Transverse colon (tissue), 4 donors: ENCODE data around the gene NWD2. TPM values are rescaled to one million over a fixed set of nuclear protein-coding genes. Genes with fewer than 3 reads are reported as not detected.

Experiments
- DNase-seq: peaks from one replicate; pipeline ENCODE4 v3.0.0-alpha.2; 2019
- H3K27ac ChIP-seq, 4 donors: fragments of 200-600 bp; sonication (generic); 2 replicates each; pipeline ENCODE4 v1.5.1; 2016 to 2018; ENCODE audit warnings: inconsistent platforms in 4 of 4
- H3K27me3 ChIP-seq: fragments of 200-600 bp; sonication (generic); 2 replicates; pipeline ENCODE4 v1.5.1; 2017; ENCODE audit warnings: inconsistent platforms
- H3K36me3 ChIP-seq, 4 donors: fragments of 200-600 bp; sonication (generic); 2 replicates each; pipeline ENCODE4 v1.5.1; 2017 to 2019; ENCODE audit warnings: inconsistent platforms in 4 of 4
- H3K4me1 ChIP-seq, 4 donors: fragments of 200-600 bp; sonication (generic); 2 replicates each; pipeline ENCODE4 v1.5.1; 2017 to 2020; ENCODE audit warnings: inconsistent platforms in 4 of 4
- H3K4me3 ChIP-seq, 4 donors: fragments of 200-600 bp; sonication (generic); 1 replicate in 1 of 4; 2 replicates in 3 of 4; pipeline versions ENCODE4 v1.5.1 to v1.6.1; 2017 to 2019; ENCODE audit warnings: inconsistent platforms in 4 of 4
- H3K9me3 ChIP-seq, 2 donors: fragments of 200-600 bp; sonication (generic); 2 replicates each; pipeline ENCODE4 v1.5.1; 2017 to 2019; ENCODE audit warnings: inconsistent platforms in 2 of 2
- CTCF ChIP-seq, 5 experiments: fragments of 200-600 bp in 3 of 5; fragments of 450-650 bp in 2 of 5; sonication (generic) in 3 of 5; IDR thresholded peaks; 1 replicate in 2 of 5; 2 replicates in 3 of 5; pipeline ENCODE4 v1.5.1; 2016 to 2017; ENCODE audit warnings: antibody characterized with exemption in 5 of 5, inconsistent platforms in 3 of 5, mild to moderate bottlenecking in 2 of 5, moderate library complexity in 1 of 5
- EP300 ChIP-seq: sonication (generic); formaldehyde crosslinking; IDR thresholded peaks from one replicate; pipeline ENCODE4 v1.6.1; 2017; ENCODE audit warnings: antibody characterized with exemption, low read depth
- POLR2A ChIP-seq: fragments of 450-650 bp; IDR thresholded peaks from one replicate; pipeline ENCODE4 v1.6.1; 2016; ENCODE audit warnings: antibody characterized with exemption, mild to moderate bottlenecking, moderate library complexity
- POLR2AphosphoS5 ChIP-seq, 3 donors: sonication (generic); formaldehyde crosslinking; IDR thresholded peaks; one replicate each; pipeline ENCODE4 v1.6.1; 2016; ENCODE audit warnings: antibody characterized with exemption in 3 of 3
- WGBS, 2 donors: methylation state at CpG; one replicate each; pipeline ENCODE4 v1.1.5; 2018; ENCODE audit warnings: low coverage in 1 of 2; 5-methylcytosine and 5-hydroxymethylcytosine counted together
- in situ Hi-C, 4 donors: fragments of 200-750 bp; cut with MboI; loops; one replicate each; pipeline versions ENCODE4 v1.15.0 to v1.15.1; 2017; ENCODE audit warnings: low sequenced_read_pairs in 3 of 4, low pct_ligation_motif_present in 1 of 4, low pct_unique_long_range_greater_than_20kb in 1 of 4
- intact Hi-C: fragments of 100-400 bp; cut with DNase I; formaldehyde crosslinking; loops from one replicate; pipeline ENCODE4 v1.15.1; 2023; ENCODE audit warnings: low total_unique reads
- total RNA-seq, 4 donors: library from RNA; depleted of rRNA; stranded (reverse); fragments of >200 nt; gene quantifications; one replicate each; pipeline ENCODE4 v1.1.0, GENCODE V29; 2016

Gene NWD2
- total RNA-seq, 4 donors from 2014 or later, result 0.48 to 0.55 TPM; not detected in 2

DNA sequence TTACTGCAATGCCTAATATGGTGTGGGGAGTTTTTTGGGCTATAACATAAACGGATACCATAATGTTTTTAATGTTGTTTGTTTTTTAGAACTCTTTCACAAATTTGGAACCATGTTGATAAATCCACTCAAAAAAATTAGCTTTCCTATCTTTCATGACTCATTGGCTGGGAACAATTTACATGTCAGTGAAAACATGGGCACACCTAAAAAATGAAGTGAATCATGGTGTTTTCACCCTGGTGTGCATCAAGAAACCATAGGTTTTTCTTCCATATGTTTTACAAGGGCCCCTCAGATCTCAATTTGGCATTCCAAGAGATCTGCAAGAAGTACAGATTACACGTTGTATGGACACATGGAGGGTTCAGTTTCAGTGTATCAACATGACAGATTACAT lies 207.1 kb downstream of the NWD2 start:
- no peak for DNase-seq
- Histone ChIP-seq H3K27me3 (peaks cover 24% of the 10 kb centered on the region), H3K36me3 (no peaks in the 10 kb centered on the region), H3K9me3 (no peaks in the 10 kb centered on the region), H3K4me1 (peaks cover 0 to 12% (median 6%) of the 10 kb centered on the region in 4 donors), H3K4me3 (no peak overlapping the region), H3K27ac (no peak overlapping the region)
- WGBS, 2 donors, result 67 to 74% methylated on average over 2 of the region's 2 CpGs
- intact Hi-C loops, result loop anchor here (2.0 kb wide), 1 partner anchor 115 kb away; no protein-coding TSS in a partner anchor
- TF ChIP-seq EP300 (no peak), POLR2AphosphoS5 (IDR thresholded peaks at IDR 0.05) (no peak), POLR2A (no peak), CTCF (IDR thresholded peaks at IDR 0.05) (no peak)
- in situ Hi-C loops, result loop anchor here in 1 of 4 donors (10.0 kb wide), 1 partner anchor 113 kb away; no protein-coding TSS in a partner anchor

DNA sequence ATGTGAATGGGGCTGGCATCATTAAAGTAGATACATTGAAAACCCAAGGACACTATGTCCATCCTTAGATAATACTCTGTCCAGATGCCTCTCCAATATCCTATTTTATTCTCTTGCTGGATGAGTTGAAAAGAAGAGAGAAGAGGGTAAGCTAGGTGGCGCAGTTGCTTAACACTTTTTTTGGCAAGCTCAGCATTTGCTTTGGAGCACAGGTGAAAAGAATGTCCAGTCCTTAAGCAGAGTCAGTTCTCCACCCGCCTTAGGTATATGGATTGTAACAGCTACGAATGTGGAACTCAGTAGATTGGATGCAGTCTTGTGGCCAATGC lies 208.4 kb downstream of the NWD2 start:
- 0 to 2% methylated on average over 1 to 3 of the region's 3 CpGs for WGBS, 2 donors
- Histone ChIP-seq H3K27ac (peak overlapping the region; percentile 73 to 86 (median 84)), H3K36me3 (no peaks in the 10 kb centered on the region), H3K4me3 (peak overlapping the region in 3 of 4 donors; percentile 44 to 58 (median 57)), H3K27me3 (peaks cover 24% of the 10 kb centered on the region), H3K4me1 (peaks cover 0 to 12% (median 6%) of the 10 kb centered on the region in 4 donors), H3K9me3 (no peaks in the 10 kb centered on the region)
- in situ Hi-C loops (loop anchor here in 1 of 4 donors (10.0 kb wide), 1 partner anchor 112 kb away; no protein-coding TSS in a partner anchor), intact Hi-C loops (loop anchor here (2.0 kb wide), 1 partner anchor 114 kb away; no protein-coding TSS in a partner anchor)
- TF ChIP-seq POLR2A (no peak), POLR2AphosphoS5 (IDR thresholded peaks at IDR 0.05) (peak in 2 of 3 donors; percentile 49 to 69), EP300 (no peak), CTCF (IDR thresholded peaks at IDR 0.05) (peak; percentile 36 to 82 (median 54))
- peak; percentile 75 for DNase-seq

GRCh38 chr4:37453281-37453998 lies 208.9 kb downstream of the NWD2 start:
- intact Hi-C loops, result loop anchor here (2.0 kb wide), 1 partner anchor 113 kb away; no protein-coding TSS in a partner anchor
- peak overlapping the region; percentile 34 to 58 (median 50) for H3K4me3 ChIP-seq
- H3K9me3 ChIP-seq, result no peaks in the 10 kb centered on the region
- H3K4me1 ChIP-seq, result peaks cover 0 to 12% (median 6%) of the 10 kb centered on the region in 4 donors
- in situ Hi-C loops, result loop anchor here in 1 of 4 donors (10.0 kb wide), 1 partner anchor 111 kb away; no protein-coding TSS in a partner anchor
- peaks cover 24% of the 10 kb centered on the region for H3K27me3 ChIP-seq
- peak; percentile 81 for DNase-seq
- peak overlapping the region; percentile 73 to 86 (median 84) for H3K27ac ChIP-seq
- WGBS, 2 donors, result 3% methylated on average over 43 of the region's 56 CpGs; no CpG with 5 or more reads in 1 of the 2 donors
- no peak for TF ChIP-seq EP300
- peak in 2 of 3 donors; percentile 56 to 76 for TF ChIP-seq POLR2AphosphoS5 (IDR thresholded peaks at IDR 0.05)
- TF ChIP-seq POLR2A, result peak; percentile 47
- peak in 1 of 5 experiments; percentile 48 for TF ChIP-seq CTCF (IDR thresholded peaks at IDR 0.05)
- no peaks in the 10 kb centered on the region for H3K36me3 ChIP-seq
